DMS 273 (cell line): ENCODE data around the gene SUGCT.
A peak's percentile ranks its signal among the peaks of the same experiment; 100 is the strongest.

Experiments
- DNase-seq: peaks from one replicate; lab custom pipeline; 2025; ENCODE audit not compliant: unreplicated experiment; lab: John Stamatoyannopoulos, UW

Gene SUGCT

GRCh38 chr7:40457776-40458480 is 323.1 kb downstream of the SUGCT start:
- no peak for DNase-seq

GRCh38 chr7:40463446-40463845 is 328.6 kb downstream of the SUGCT start:
- DNase-seq = no peak

GRCh38 chr7:40468891-40469864 is 334.4 kb downstream of the SUGCT start:
- no peak for DNase-seq

GRCh38 chr7:40470091-40470592 is 335.3 kb downstream of the SUGCT start:
- DNase-seq = no peak

- no peak for DNase-seq
Measured at GRCh38 chr7:40470817-40471216, 336.0 kb downstream of the SUGCT start.

- DNase-seq = no peak
Measured at GRCh38 chr7:40471891-40472290, 337.1 kb downstream of the SUGCT start.

GRCh38 chr7:40474790-40475680 is 340.2 kb downstream of the SUGCT start:
- no peak for DNase-seq

GRCh38 chr7:40475681-40475982 is 340.8 kb downstream of the SUGCT start:
- no peak for DNase-seq

- no peak for DNase-seq
Measured at GRCh38 chr7:40477094-40477493, 342.3 kb downstream of the SUGCT start.

GRCh38 chr7:40482845-40483244 is 348.0 kb downstream of the SUGCT start:
- DNase-seq = no peak

GRCh38 chr7:40483630-40484029 is 348.8 kb downstream of the SUGCT start:
- DNase-seq = peak; percentile 12

- DNase-seq = peak; percentile 14
Measured at GRCh38 chr7:40489844-40490602, 355.2 kb downstream of the SUGCT start.

- DNase-seq = no peak
Measured at GRCh38 chr7:40490603-40490924, 355.8 kb downstream of the SUGCT start.

- DNase-seq = no peak
Measured at GRCh38 chr7:40492946-40493345, 358.1 kb downstream of the SUGCT start.

GRCh38 chr7:40493609-40494051 is 358.8 kb downstream of the SUGCT start:
- DNase-seq = no peak

GRCh38 chr7:40498924-40499510 is 364.2 kb downstream of the SUGCT start:
- DNase-seq = no peak

GRCh38 chr7:40499718-40500117 is 364.9 kb downstream of the SUGCT start:
- DNase-seq = no peak

- no peak for DNase-seq
Measured at GRCh38 chr7:40500219-40500618, 365.4 kb downstream of the SUGCT start.

GRCh38 chr7:40502359-40502758 is 367.6 kb downstream of the SUGCT start:
- no peak for DNase-seq

- DNase-seq = peak; percentile 10
Measured at GRCh38 chr7:40506158-40506557, 371.4 kb downstream of the SUGCT start.
